Inflammatory macrophage treated with lipopolysaccharide for 4 hours (primary cell): ENCODE data around the gene LRRC7.
A peak's percentile ranks its signal among the peaks of the same experiment; 100 is the strongest.
"Not testable (repeated sequence)": the region's sequence is repeated elsewhere in the genome, so short reads cannot be mapped to it uniquely, and the experiment has no call there.

ENCODE experiments used
- DNase-seq: peaks from one replicate; pipeline ENCODE4 v3.0.0-alpha.2; 2020

Gene LRRC7

DNA sequence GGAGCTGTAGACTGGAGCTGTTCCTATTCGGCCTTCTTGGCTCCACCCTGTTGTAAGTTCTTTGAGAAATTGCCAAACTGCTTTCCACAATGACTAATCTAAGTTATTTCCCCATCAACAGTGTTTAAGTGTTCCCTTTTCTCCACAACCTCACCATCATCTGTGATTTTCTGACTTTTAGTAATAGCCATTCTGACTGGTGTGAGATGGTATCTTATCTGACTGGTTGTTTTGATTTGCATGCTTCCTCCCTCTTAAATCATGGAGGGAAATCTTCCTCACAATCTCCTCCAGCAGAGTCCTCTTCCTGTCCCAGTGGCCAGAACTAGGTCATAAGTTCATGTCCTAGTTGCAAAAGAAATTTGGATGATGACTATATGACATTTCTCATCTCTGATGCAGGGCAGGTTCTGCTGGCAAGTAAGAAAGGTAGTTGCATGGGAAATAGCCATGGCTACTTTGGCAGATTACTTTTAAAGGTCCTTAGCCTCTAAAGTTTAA lies 343.6 kb downstream of the LRRC7 start:
- peak; percentile 66 for DNase-seq

DNA sequence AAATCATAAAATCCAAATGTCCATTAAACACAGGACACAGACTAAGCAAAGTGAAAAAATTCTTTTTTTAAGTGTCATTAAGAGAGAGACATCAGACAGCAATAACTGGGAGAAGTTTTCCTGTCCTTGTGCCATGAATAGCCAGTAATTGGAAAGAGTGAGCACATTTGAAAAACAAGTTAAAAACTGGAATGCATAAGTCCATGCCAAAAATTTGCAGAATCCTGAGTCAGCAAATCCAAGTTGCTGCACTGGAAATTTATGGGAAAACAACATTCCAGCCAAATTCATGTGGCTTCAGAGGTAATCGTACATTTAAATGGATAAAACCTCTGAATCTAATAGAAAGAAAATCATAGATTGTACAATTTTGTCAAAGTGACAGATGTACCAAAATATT lies 346.3 kb downstream of the LRRC7 start:
- DNase-seq = no peak

DNA sequence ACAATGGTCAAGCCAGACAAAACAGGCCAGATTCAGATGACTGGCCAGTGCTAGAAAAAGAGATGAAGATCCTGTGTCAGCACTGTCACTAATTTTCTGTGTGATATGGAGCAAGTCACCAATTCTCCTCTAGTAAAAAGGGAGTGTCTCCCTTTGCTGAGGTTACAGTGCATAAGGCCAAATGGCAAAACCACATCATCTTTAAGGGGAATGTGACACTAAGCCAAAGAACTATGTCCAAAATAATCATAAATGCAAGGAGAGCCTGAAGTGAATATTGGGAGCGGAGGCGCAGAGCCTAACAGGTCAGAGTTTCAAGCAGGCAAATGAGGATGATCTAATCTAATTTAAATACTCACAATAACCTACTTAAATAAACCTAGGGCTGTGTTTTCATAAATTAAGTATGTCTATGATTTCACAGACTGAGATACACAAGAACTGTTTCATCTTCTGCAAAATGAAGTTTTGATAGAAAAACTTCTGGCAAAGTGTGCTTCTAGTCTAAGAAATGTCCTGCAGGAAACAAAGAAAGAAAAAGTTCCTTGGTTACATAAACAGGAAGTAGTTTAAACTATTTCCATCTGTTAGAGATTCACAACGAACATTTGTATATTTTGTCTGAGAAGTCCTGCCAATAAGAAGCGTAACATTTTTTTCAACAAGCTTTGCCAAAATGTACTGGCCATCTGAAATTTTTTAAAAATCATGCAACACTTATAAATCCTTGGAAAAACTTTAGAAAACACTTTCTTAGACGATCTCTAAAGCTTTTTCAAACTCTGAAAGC lies 347.4 kb downstream of the LRRC7 start:
- no peak for DNase-seq

DNA sequence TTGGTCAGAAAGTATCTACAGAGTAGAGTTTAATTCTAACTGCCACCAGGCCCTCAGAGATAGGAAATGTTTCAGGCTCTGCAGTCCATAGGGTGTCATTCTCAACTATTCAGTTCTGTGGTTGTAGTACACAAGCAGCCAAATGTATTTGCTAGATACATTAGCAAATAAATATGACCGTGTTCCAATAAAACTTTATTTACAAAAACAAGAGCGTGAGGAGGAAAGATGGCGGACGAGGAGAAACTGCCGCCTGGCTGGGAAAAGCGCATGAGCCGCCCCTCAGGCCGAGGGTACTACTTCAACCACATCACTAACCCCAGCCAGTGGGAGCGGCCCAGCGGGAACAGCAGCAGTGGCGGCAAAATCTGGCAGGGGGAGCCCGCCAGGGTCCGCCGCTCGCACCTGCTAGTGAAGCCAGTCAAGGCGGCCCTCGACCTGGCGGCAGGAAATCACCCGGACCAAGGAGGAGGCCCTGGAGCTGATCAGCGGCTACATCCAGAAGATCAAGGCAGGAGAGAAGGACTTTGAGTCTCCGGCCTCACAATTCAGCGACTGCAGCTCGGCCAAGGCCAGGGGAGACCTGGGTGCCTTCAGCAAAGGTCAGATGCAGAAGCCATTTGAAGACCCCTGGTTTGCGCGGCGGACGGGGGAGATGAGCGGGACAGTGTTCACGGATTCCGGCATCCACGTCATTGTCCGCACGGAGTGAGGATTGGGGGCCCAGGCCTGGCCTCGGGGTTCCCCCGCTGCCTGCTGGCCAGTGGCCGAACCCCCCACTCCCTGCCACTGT lies 351.6 kb downstream of the LRRC7 start:
- DNase-seq = no peak

DNA sequence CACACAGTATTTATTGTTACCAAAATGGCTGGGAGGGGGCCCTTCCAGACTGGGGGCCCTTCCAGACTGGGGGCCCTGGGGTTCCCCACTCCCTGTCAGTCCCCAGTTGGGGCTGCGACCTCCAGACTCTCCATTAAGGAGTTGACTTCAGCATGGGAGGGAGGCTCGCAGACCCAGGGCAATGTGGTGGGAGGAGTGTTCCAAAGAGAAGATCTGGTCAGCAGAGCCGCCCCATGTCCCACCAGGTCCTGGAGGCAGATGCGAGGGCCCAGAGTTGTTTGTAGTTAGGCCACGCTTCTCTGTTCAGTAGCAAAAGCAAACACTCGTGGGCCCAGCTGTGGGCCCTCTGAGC lies 352.2 kb downstream of the LRRC7 start:
- no peak for DNase-seq

DNA sequence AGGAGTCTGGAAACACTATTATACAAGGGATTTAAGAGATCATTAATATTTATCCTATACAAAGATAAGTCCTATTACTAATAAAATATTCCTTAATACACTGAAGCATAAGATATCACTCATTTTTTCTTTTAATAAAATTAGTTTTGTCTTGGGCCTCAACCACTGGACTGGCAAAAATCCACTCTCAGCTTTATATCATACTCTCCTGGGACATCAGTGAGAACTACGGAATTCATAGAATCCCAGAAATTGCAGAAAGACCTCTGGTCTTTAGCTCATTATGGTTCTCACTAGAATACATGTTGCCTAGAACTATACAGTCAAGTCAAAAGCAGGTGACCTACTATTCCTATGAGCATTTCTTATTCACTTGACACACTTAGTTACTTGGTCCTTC lies 352.7 kb downstream of the LRRC7 start:
- DNase-seq = no peak

DNA sequence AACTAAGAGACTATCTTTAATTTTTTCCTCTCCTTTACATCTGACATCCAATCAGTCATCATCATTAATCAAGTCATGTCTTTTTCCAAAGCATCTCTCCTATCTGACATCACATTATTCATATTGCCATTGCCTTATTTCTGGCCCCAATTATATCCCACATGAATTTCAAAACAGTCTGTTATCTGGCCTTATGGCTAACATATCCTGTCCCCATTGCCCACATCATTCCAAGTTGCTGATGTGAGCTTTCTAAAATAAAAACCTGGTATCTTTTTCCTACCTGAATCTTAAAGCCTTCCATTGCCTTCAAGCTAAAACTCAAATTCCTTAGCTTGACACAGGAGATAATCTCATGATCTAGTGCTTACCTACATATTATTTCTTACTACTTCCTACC lies 353.8 kb downstream of the LRRC7 start:
- DNase-seq = no peak

DNA sequence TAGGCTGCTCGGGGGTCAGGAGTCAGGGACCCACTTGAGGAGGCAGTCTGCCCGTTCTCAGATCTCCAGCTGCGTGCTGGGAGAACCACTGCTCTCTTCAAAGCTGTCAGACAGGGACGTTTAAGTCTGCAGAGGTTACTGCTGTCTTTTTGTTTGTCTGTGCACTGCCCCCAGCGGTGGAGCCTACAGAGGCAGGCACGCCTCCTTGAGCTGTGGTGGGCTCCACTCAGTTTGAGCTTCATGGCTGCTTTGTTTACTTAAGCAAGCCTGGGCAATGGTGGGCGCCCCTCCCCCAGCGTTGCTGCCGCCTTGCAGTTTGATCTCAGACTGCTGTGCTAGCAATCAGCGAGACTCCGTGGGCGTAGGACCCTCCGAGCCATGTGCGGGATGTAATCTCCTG lies 360.5 kb downstream of the LRRC7 start:
- DNase-seq = not testable (repeated sequence)

DNA sequence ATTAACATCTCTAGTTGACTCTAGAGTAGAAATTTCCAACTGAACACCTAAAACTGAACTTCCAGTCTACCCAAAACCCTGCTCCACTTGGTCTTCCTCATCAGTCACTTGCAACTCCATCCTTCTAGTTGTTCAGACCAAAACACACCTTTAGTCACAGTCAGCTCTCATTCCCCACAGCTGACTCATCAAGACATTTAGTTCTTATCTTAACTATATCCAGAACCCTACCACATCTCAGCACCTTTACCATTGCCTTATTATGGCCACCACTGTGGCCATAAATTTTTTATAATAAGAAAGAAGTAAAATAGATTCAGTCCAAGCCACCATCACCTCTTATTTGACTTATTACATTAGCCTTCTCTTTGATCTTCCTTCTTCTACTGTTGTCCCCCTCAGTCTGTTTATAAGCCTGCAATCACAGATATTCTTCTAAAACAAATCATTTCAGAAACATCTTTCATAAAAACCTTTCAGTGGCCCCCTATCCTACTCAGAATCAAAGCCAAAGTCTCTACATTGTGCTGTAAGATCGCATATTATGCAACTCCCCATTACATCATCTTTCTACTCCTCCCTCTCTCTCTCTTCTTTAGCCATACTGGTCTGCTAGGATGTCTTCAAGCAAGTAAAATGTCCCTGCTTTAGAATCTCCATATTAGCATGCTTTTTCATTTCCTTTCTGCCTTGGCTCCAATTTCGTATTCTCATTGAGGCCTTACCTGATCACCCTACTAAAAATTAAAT lies 361.8 kb downstream of the LRRC7 start:
- DNase-seq = no peak

DNA sequence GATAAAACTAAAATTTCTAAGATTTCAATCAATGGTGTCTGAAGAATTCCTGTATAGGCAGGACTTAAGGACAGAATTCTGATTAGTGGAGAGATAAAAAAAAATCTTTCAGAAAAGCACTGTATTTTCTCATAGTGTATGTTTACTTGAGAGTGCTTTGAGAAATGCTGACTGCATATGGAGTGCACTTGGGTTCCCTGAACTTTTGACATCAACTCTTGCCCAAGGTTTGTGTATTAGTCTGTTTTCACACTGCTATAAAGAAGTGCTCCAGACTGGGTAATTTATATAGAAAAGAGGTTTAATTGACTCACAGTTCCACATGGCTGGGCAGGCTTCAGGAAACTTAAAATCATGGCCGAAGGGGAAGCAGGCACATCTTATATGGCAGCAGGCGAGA lies 362.7 kb downstream of the LRRC7 start:
- DNase-seq = no peak

DNA sequence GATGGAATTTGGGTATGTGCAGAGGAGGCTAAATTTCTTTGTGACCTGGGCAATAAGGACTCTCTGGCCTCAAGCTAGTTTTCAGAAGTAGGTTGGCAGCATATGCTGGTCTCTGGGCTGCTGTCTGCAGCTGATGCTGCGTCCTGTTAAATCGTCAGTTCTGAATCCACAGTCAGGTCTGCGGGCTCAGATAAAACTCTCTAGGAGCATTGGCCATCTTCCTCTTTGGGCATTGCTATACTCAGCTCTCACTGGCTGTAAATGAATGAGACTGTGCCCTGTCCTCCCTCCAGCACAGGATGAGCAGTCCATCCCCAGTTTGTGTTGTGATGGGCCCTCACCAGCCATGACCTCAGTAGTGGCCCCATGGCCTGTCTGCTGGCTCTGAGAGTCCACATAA lies 365.0 kb downstream of the LRRC7 start:
- DNase-seq = no peak

DNA sequence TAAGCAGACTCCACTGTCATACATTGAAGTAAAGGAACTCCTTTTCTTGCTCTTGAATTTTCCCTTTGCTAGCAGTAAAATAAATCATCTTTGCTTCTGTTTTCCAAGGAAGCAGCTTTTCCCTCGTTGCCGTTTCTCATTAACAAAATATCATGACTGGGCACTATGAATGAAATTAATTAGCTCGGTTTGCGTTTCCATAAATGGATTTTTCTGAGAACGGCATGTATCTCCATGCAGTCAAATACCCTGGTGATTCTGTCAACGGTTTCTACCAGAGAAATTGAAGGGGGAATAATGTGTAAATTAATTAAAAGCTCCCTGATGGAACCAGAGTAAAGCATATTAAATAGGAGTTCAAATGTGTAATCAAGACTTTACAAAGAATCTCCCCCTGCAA lies 372.5 kb downstream of the LRRC7 start:
- no peak for DNase-seq

DNA sequence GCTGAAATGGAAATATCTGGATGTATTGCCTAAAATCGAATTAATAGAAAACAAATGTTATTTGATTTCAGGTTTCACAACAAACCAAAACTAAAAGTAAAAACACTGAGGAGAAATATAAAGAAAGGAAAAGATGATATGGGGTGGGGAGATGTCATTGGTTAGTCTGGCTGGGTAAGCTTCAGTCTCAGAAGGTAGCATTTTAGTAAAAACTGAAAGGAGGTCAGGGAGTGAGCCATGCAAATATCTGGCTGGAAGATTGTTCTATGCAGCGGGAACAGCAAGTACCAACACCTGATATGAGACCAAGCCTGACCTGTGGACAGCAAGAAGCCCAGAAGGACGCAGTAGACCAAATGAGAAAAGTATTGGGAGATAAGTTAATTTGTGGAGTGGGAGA lies 373.1 kb downstream of the LRRC7 start:
- DNase-seq = no peak

DNA sequence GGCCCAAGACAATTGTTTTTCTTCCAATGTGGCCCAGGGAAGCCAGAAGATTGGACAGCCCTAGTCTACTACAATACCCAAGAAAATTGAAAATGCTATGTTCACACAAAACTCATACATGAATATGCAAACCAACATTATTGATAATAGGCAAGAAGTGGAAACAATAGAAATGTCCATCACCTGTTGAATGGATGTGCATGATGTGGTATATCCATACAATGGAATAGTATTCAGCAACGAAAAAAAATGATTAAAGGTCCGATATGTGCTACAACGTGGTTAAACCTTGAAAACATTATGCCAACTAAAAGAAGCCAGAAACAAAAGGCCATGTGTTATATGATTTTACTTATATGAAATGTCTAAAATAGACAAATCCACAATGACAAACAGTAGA lies 375.3 kb downstream of the LRRC7 start:
- no peak for DNase-seq

DNA sequence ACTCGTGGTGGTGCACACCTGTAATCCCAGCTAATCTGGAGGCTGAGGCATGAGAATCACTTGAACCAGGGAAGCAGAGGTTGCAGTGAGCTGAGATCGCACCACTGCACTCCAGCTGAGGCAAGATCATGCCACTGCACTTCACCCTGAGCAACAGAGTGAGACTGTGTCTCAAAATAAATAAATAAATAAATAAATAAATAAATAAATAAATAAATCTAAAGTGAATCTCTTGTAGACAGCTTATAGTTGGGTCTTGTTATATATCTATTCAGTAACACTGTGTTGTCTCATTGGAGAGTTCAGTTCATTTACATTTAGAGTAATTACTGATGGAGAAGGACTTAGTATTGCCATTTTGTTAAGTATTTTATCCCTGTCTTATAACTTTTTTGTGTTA lies 379.2 kb downstream of the LRRC7 start:
- no peak for DNase-seq

DNA sequence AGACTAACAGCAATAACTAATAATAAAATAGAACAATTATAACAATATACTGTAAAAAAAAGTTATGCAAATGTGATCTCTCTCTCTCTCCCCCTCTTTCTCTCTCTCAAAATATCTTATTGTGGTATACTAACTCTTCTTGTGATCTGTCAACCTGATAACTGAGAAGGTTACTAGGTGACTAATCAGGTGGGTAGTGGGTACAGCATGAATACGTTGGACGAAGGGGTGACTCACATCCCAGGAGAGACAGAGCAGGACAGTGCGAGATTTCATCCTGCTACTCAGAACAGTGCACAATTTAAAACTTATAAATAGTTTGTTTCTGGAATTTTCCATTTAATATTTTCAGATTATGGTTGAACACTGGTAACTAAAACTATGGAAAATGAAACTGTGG lies 380.1 kb downstream of the LRRC7 start:
- DNase-seq = no peak

DNA sequence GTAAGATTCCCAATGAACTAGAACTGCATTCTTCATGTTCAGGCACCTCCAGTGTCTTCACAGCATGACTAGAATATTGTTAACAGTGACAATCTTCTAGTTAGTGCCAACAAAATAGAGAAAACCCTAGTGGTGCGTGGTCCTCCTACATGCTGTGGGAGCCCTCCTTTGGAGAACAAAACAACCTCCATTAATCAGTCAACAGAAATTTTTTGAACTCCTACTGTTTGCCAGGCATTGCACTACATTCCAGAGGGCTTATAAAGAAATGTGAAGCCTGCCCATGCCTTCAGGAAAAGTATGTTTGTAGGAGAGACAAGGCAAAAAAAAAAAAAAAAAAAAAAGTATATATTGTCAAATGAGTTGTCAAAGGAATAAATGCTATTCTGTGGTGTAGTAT lies 385.0 kb downstream of the LRRC7 start:
- DNase-seq = no peak

DNA sequence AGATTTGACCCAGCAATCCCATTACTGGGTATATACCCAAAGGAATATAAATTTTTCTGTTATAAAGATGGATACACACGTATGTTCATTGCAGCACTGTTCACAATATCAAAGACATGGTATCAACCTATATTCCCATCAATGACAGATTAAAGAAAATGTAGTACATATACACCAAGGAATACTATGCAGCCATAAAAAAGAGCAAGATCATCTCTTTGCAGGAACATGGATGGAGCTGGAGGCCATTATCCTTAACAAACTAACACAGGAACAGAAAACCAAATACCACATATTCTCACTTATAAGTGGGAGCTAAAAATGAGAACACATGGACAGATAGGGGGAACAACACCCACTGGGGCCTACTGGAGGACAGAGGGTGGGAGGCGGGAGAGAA lies 394.7 kb downstream of the LRRC7 start:
- DNase-seq = not testable (repeated sequence)

DNA sequence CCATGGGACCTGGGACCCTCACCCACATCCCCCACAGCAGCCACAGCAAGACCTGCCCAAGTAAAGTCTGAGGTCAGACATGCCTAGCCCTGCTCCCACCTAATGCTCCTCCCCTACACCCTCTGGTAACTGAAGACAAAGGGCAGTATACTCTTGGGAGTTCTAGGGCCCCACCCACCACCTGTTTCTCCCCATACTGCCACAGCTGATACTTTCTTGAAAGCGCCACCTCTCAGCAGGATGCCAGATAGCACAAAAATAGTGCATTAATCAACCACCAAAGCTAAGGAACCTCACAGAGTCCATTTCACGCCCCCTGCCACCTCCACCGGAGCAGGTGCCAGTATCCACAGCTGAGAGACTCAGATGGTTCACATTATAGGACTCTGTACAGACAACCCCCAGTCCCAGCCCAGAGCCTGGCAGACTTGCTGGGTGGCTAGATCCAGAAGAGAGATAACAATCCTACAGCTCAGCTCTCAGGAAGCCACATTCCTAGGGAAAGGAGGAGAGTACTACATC lies 399.6 kb downstream of the LRRC7 start:
- DNase-seq = no peak

DNA sequence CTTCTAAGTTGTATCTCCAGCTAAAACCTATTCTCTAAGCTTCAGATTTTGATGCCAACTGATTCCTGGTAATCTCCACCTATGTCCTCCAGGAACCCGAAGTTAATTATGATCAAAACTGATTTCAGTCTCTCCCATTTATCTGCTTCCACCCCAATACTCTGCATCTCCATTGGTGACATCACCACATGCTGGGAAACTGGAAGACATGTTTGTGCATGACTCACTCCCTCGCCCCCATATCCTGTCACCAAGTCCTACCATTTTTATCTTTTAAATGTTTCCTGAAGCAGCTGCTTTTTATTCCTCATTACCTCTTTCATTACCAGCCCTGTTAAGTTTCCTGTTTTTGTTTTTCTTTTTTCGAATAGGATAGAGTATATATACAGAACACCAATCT lies 409.2 kb downstream of the LRRC7 start:
- no peak for DNase-seq

DNA sequence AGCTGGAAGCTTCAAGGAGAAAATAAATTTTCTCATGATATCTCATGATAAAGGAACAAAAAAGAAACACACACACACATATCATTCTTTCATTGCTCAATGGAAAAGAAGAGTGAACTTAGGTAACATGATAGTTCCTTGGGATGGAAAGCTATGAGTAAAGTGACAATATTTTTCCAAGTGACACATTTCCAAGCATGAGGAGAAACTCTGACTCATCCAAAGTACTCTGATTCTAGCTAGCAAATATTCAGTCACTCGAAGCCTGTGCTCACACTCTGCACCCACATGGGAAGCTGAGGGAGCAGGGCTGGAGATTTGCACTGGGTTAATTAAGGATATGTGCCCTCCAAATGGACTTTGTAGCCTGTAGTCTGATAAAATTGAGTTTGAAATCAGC lies 415.3 kb downstream of the LRRC7 start:
- DNase-seq = no peak

DNA sequence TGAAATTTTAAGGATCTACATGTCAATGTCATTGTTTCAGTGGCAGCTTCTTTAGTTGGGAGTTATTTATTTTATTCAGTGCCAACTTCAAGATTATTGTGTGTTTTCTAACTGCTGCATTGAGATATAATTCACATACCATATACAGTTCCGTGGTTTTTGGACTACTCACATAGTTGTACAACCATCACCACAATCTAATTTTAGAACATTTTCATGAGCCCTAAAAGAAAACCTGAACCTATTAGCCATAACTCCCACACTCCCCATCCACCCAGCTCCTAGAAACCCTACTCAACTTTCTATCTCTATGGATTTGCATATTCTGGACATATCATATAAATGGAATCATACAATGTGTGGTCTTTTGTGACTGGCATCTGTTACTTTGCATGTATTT lies 417.7 kb downstream of the LRRC7 start:
- no peak for DNase-seq

DNA sequence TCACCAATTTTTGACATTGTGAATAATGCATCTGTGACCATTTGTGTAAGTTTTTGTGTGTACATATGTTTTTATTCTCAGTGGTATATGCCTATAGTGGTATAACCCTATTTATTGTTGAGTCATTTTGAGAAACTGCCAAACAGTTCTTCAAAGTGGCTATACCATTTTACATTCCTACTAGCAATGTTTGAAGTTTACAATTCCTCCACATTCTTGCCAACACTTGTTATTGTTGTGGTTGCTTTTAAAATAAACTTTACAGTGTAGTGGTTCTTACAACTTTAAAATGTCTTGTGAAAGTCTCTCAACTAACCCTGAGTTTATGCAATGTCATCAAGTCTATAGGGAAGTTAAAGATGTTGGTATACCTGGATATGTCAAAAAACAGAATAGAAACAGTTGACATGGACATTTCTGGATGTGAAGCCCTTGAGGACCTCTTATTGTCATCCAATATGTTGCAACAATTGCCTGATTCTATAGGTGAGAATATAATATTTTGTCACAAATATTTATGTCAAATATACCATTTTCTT lies 418.2 kb downstream of the LRRC7 start:
- no peak for DNase-seq
